A549 (cell line): Measurements from ENCODE around the gene ZNF536. TPM values are rescaled to one million over a fixed set of nuclear protein-coding genes. Genes with fewer than 3 reads are reported as not detected.
A peak's percentile ranks its signal among the peaks of the same experiment; 100 is the strongest.

ENCODE experiments used
- ATAC-seq, 2 experiments: fragments of 200-7000 bp in 1 of 2; fragments of >200 bp in 1 of 2; cut with Nextera tagmentation in 1 of 2; cut with Tn5 transposase in 1 of 2; 3 replicates each; pipeline versions ENCODE4 v1.8.0 to v1.9.1; 2018 to 2020; ENCODE audit warnings: mild to moderate bottlenecking in 1 of 2, moderate library complexity in 1 of 2
- CTCF ChIA-PET: fragments of 300-600 bp; sonication (Branson Sonifier 250); formaldehyde crosslinking; extraction: SDS; loops from one replicate; lab custom pipeline; 2021; ENCODE audit warnings: antibody characterized with exemption, inconsistent platforms; lab: Yijun Ruan, JAX
- POLR2A ChIA-PET: fragments of 350-600 bp; formaldehyde crosslinking; extraction: SDS; loops from one replicate; lab custom pipeline; 2021; ENCODE audit warnings: antibody characterized with exemption, inconsistent platforms; lab: Yijun Ruan, JAX
- DNase-seq, 2 experiments: peaks; one replicate each; pipeline versions ENCODE4 v3.0.0 to v3.0.0-alpha.2; 2011 to 2016; ENCODE audit warnings: low read depth in 1 of 2, low spot score in 1 of 2
- FAIRE-seq: peaks from 2 replicates; lab custom pipeline; 2011; peaks lifted over from hg19 to GRCh38; lab: Jason Lieb, UNC
- H3K27ac ChIP-seq, 2 experiments: fragments of >200 bp; sonication (Bioruptor Twin); formaldehyde crosslinking; 3 replicates each; pipeline ENCODE4 v1.5.1; 2016 to 2017
- H3K4me1 ChIP-seq: fragments of >200 bp; sonication (Bioruptor Twin); formaldehyde crosslinking; 3 replicates; pipeline ENCODE4 v1.6.1; 2016
- H3K4me2 ChIP-seq: fragments of >200 bp; sonication (Bioruptor Twin); formaldehyde crosslinking; 3 replicates; pipeline ENCODE4 v1.6.1; 2016
- H3K4me3 ChIP-seq: fragments of >200 bp; sonication (Bioruptor Twin); formaldehyde crosslinking; 3 replicates; pipeline ENCODE4 v1.5.1; 2016
- H3K9me3 ChIP-seq: fragments of >200 bp; sonication (Bioruptor Twin); formaldehyde crosslinking; 3 replicates; pipeline ENCODE4 v1.6.1; 2016
- CBX2 ChIP-seq: fragments of 200-600 bp; sonication (generic); IDR thresholded peaks from 2 replicates; pipeline ENCODE4 v1.6.1; 2016; ENCODE audit warnings: low read depth, mild to moderate bottlenecking, borderline replicate concordance
- CBX8 ChIP-seq: fragments of 200-600 bp; sonication (generic); IDR thresholded peaks from 2 replicates; pipeline ENCODE4 v1.6.1; 2016
- CHD2 ChIP-seq: fragments of 150-350 bp; IDR thresholded peaks from 2 replicates; pipeline ENCODE4 v1.6.1; 2014; ENCODE audit warnings: low read length; ENCODE audit not compliant: partially characterized antibody
- CHD4 ChIP-seq: fragments of 200-600 bp; sonication (generic); IDR thresholded peaks from 2 replicates; pipeline ENCODE4 v1.6.1; 2016; ENCODE audit warnings: antibody characterized with exemption, mild to moderate bottlenecking, borderline replicate concordance
- EHMT2 ChIP-seq: fragments of 200-600 bp; sonication (generic); IDR thresholded peaks from 2 replicates; pipeline ENCODE4 v1.6.1; 2016; ENCODE audit warnings: antibody characterized with exemption, low read depth, mild to moderate bottlenecking, moderate library complexity
- FOXS1 ChIP-seq: fragments of 250-450 bp; sonication (Bioruptor Pico); IDR thresholded peaks from 2 replicates; pipeline ENCODE4 v1.5.0; 2020; ENCODE audit warnings: mild to moderate bottlenecking, moderate library complexity
- GATA3 ChIP-seq: IDR thresholded peaks from 2 replicates; pipeline ENCODE4 v1.6.1; 2012; ENCODE audit warnings: borderline replicate concordance
- HEYL ChIP-seq: fragments of 250-450 bp; sonication (Bioruptor Pico); IDR thresholded peaks from 2 replicates; pipeline ENCODE4 v1.8.0; 2021; ENCODE audit warnings: mild to moderate bottlenecking, moderate library complexity
- HOXA7 ChIP-seq: fragments of 250-450 bp; sonication (Bioruptor Pico); IDR thresholded peaks from 2 replicates; pipeline ENCODE4 v1.5.0; 2020; ENCODE audit warnings: mild to moderate bottlenecking, moderate library complexity
- JUN ChIP-seq, 2 experiments: fragments of >200 bp; sonication (Bioruptor Twin); formaldehyde crosslinking; IDR thresholded peaks; 2 replicates in 1 of 2; 3 replicates in 1 of 2; pipeline ENCODE4 v1.6.1; 2016 to 2017
- JUNB ChIP-seq: fragments of >200 bp; sonication (Bioruptor Twin); formaldehyde crosslinking; IDR thresholded peaks from 2 replicates; pipeline ENCODE4 v1.6.1; 2016
- KDM1A ChIP-seq: fragments of 200-600 bp; sonication (generic); IDR thresholded peaks from 2 replicates; pipeline ENCODE4 v1.6.1; 2016; ENCODE audit warnings: low read depth, mild to moderate bottlenecking
- KDM5A ChIP-seq: fragments of 200-600 bp; sonication (generic); IDR thresholded peaks from 2 replicates; pipeline ENCODE4 v1.6.1; 2016; ENCODE audit warnings: antibody characterized with exemption, mild to moderate bottlenecking
- MAFK ChIP-seq: fragments of 450-650 bp; IDR thresholded peaks from 2 replicates; pipeline ENCODE4 v1.6.1; 2014; ENCODE audit not compliant: partially characterized antibody
- NR3C1 ChIP-seq: fragments of >200 bp; sonication (Bioruptor Twin); formaldehyde crosslinking; IDR thresholded peaks from 3 replicates; pipeline ENCODE4 v1.6.1; 2017
- POLR2A ChIP-seq: IDR thresholded peaks from 2 replicates; pipeline ENCODE4 v1.6.1; 2012; ENCODE audit warnings: mild to moderate bottlenecking, low read length
- POLR2AphosphoS2 ChIP-seq: conservative IDR thresholded peaks from 2 replicates; pipeline ENCODE4 v1.6.1; 2012; ENCODE audit warnings: low read length, improper control_type of control experiment, inconsistent platforms
- RFX5 ChIP-seq: fragments of 450-650 bp; IDR thresholded peaks from 2 replicates; pipeline ENCODE4 v1.7.1; 2014; ENCODE audit warnings: antibody characterized with exemption, mild to moderate bottlenecking, moderate library complexity
- SREBF2 ChIP-seq: fragments of 450-650 bp; IDR thresholded peaks from 2 replicates; pipeline ENCODE4 v1.6.1; 2014; ENCODE audit warnings: mild to moderate bottlenecking, moderate library complexity
- TFCP2L1 ChIP-seq: fragments of 250-450 bp; sonication (Bioruptor Pico); IDR thresholded peaks from 2 replicates; pipeline ENCODE4 v1.5.0; 2021; ENCODE audit warnings: mild to moderate bottlenecking
- ZNF302 ChIP-seq: fragments of 250-450 bp; sonication (Bioruptor Pico); IDR thresholded peaks from 2 replicates; pipeline ENCODE4 v1.9.0; 2021; ENCODE audit warnings: inconsistent platforms, mild to moderate bottlenecking, moderate library complexity
- whole genome bisulfite sequencing: methylation state at CpG from one replicate; pipeline ENCODE4 v1.1.6; 2017; ENCODE audit errors: missing lambda C conversion rate; 5-methylcytosine and 5-hydroxymethylcytosine counted together
- polyA plus RNA-seq, 4 experiments: library from polyadenylated mRNA; depleted of rRNA in 3 of 4; stranded (reverse); fragments of >200 nt; fragmentation: RNase III in 1 of 4; extraction: RNeasy Plus Mini Kit Qiagen cat#74134 plus additional on column Dnase treatment in 1 of 4; gene quantifications; 2 replicates in 3 of 4; 3 replicates in 1 of 4; pipeline ENCODE4 v1.2.3, GENCODE V29; 2011 to 2017
- TF ChIP-seq, protein P1 (sequence below): fragments of 250-450 bp; sonication (Bioruptor Pico); IDR thresholded peaks from 2 replicates; pipeline ENCODE4 v1.5.0; 2021; ENCODE audit warnings: mild to moderate bottlenecking, moderate library complexity, borderline replicate concordance
- TF ChIP-seq, protein P2 (sequence below): IDR thresholded peaks from 2 replicates; pipeline ENCODE4 v1.6.1; 2012; ENCODE audit warnings: low read depth, borderline replicate concordance
- TF ChIP-seq, protein P3 (sequence below): fragments of 200-600 bp; sonication (generic); IDR thresholded peaks from 2 replicates; pipeline ENCODE4 v1.6.1; 2016; ENCODE audit warnings: antibody characterized with exemption, mild to moderate bottlenecking, moderate library complexity
- TF ChIP-seq, protein P4 (sequence below): fragments of >200 bp; sonication (Bioruptor Twin); formaldehyde crosslinking; IDR thresholded peaks from 3 replicates; pipeline ENCODE4 v1.5.1; 2016
- TF ChIP-seq, protein P5 (sequence below): IDR thresholded peaks from 2 replicates; pipeline ENCODE4 v1.6.1; 2012

The ZNF536 gene
- polyA plus RNA-seq, 2 of the 4 experiments (the other 2 are of a cell fraction) = not detected

DNA sequence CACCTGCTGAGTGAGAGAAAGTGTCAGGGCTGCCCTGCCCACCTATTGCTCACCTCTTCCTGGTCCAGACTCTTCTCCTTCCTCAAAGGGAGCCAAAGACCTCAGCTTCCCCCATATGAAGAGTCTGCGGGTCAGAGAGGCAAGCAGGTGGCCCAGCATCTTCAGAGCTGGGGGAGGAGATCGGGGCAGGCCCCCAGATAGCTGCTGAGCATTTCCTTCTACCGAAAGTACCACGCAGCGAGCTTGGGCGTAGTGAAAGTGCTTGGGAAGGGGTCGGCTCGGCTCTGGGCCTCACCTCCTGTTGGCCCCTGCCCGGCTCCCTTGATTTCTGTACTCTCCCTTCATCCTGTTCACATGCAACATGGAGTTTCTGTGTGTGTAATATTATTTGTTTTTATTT lies 12.2 kb upstream of the ZNF536 start:
- WGBS = 41% methylated on average over 9 of the region's 9 CpGs
- no peak overlapping the region for H3K27ac ChIP-seq
- no peak for ATAC-seq

DNA sequence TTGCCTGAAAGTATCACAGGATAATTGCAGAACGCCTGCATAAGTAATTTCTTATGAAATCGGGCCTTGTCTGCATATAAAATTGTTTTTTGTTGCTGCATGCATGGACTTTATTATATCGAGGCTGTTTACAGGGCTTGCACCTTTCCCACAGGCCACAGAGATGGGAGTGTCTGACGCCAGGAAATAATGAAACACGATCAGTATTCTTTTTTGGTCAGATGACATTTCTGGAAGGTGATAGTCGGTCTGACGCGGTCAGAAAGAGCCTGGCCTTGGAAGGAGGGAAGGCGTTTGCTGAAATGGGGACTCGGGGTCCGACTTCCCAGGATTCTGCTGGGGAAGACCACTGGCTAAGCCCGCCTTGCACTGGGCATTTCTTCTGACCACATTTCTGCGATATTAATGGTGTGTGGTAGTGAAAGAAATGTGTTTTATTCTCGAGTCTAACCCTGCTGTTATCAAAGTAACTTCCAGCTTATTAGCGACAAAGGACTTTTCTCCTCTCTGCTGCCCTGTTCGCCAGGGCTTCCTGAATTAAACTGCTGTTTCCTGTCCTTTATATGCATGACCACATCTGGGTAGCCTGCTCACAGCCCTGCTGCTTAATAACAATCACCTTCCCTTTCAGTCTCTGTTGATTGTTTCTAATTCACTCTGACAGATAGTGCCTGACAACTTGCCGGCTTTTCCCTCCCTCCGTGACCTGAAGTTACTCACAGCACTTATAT lies 11.6 kb upstream of the ZNF536 start:
- no peak for DNase-seq
- H3K9me3 ChIP-seq = no peaks in the 10 kb centered on the region
- no peak overlapping the region for H3K4me3 ChIP-seq
- 33% methylated on average over 18 of the region's 18 CpGs for WGBS
- no peak overlapping the region for H3K4me2 ChIP-seq
- FAIRE-seq = peak; percentile 83
- CTCF ChIA-PET = interaction anchor here (1.8 kb wide), 1 partner anchor 16 kb away, joined by 4 read pairs; no protein-coding TSS in a partner anchor
- H3K27ac ChIP-seq = no peak overlapping the region
- H3K4me1 ChIP-seq = no peaks in the 10 kb centered on the region
- ATAC-seq = no peak
- POLR2A ChIA-PET = no interaction called here
- no peak for TF ChIP-seq CHD2
- TF ChIP-seq HEYL = no peak
- TF ChIP-seq EHMT2 = no peak
- TF ChIP-seq POLR2AphosphoS2 = no peak
- TF ChIP-seq, protein P1, sequence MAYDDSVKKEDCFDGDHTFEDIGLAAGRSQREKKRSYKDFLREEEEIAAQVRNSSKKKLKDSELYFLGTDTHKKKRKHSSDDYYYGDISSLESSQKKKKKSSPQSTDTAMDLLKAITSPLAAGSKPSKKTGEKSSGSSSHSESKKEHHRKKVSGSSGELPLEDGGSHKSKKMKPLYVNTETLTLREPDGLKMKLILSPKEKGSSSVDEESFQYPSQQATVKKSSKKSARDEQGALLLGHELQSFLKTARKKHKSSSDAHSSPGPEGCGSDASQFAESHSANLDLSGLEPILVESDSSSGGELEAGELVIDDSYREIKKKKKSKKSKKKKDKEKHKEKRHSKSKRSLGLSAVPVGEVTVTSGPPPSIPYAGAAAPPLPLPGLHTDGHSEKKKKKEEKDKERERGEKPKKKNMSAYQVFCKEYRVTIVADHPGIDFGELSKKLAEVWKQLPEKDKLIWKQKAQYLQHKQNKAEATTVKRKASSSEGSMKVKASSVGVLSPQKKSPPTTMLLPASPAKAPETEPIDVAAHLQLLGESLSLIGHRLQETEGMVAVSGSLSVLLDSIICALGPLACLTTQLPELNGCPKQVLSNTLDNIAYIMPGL (CRISPR knock-in tag) = no peak
- TF ChIP-seq MAFK = no peak
- no peak for TF ChIP-seq CHD4
- TF ChIP-seq KDM1A = no peak
- TF ChIP-seq, protein P2, sequence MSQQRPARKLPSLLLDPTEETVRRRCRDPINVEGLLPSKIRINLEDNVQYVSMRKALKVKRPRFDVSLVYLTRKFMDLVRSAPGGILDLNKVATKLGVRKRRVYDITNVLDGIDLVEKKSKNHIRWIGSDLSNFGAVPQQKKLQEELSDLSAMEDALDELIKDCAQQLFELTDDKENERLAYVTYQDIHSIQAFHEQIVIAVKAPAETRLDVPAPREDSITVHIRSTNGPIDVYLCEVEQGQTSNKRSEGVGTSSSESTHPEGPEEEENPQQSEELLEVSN = no peak
- no peak for TF ChIP-seq RFX5
- TF ChIP-seq TFCP2L1 = no peak
- TF ChIP-seq, protein P3, sequence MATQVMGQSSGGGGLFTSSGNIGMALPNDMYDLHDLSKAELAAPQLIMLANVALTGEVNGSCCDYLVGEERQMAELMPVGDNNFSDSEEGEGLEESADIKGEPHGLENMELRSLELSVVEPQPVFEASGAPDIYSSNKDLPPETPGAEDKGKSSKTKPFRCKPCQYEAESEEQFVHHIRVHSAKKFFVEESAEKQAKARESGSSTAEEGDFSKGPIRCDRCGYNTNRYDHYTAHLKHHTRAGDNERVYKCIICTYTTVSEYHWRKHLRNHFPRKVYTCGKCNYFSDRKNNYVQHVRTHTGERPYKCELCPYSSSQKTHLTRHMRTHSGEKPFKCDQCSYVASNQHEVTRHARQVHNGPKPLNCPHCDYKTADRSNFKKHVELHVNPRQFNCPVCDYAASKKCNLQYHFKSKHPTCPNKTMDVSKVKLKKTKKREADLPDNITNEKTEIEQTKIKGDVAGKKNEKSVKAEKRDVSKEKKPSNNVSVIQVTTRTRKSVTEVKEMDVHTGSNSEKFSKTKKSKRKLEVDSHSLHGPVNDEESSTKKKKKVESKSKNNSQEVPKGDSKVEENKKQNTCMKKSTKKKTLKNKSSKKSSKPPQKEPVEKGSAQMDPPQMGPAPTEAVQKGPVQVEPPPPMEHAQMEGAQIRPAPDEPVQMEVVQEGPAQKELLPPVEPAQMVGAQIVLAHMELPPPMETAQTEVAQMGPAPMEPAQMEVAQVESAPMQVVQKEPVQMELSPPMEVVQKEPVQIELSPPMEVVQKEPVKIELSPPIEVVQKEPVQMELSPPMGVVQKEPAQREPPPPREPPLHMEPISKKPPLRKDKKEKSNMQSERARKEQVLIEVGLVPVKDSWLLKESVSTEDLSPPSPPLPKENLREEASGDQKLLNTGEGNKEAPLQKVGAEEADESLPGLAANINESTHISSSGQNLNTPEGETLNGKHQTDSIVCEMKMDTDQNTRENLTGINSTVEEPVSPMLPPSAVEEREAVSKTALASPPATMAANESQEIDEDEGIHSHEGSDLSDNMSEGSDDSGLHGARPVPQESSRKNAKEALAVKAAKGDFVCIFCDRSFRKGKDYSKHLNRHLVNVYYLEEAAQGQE = no peak
- TF ChIP-seq FOXS1 (CRISPR knock-in tag) = no peak
- no peak for TF ChIP-seq KDM5A
- TF ChIP-seq, protein P4, sequence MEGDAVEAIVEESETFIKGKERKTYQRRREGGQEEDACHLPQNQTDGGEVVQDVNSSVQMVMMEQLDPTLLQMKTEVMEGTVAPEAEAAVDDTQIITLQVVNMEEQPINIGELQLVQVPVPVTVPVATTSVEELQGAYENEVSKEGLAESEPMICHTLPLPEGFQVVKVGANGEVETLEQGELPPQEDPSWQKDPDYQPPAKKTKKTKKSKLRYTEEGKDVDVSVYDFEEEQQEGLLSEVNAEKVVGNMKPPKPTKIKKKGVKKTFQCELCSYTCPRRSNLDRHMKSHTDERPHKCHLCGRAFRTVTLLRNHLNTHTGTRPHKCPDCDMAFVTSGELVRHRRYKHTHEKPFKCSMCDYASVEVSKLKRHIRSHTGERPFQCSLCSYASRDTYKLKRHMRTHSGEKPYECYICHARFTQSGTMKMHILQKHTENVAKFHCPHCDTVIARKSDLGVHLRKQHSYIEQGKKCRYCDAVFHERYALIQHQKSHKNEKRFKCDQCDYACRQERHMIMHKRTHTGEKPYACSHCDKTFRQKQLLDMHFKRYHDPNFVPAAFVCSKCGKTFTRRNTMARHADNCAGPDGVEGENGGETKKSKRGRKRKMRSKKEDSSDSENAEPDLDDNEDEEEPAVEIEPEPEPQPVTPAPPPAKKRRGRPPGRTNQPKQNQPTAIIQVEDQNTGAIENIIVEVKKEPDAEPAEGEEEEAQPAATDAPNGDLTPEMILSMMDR = no peak
- TF ChIP-seq NR3C1 = no peak

More for the DNA sequence above, 12.2 kb upstream of the ZNF536 start:
- peak; percentile 23 for FAIRE-seq
- POLR2A ChIA-PET = no interaction called here
- TF ChIP-seq CHD4 (no peak), GATA3 (no peak), JUNB (no peak), CBX8 (no peak), CBX2 (no peak), HOXA7 (CRISPR knock-in tag) (no peak), ZNF302 (no peak), JUN (IDR thresholded peaks at IDR 0.05) (no peak), SREBF2 (no peak), POLR2A (no peak), KDM5A (no peak), MAFK (no peak), HEYL (no peak)
- TF ChIP-seq, protein P5, sequence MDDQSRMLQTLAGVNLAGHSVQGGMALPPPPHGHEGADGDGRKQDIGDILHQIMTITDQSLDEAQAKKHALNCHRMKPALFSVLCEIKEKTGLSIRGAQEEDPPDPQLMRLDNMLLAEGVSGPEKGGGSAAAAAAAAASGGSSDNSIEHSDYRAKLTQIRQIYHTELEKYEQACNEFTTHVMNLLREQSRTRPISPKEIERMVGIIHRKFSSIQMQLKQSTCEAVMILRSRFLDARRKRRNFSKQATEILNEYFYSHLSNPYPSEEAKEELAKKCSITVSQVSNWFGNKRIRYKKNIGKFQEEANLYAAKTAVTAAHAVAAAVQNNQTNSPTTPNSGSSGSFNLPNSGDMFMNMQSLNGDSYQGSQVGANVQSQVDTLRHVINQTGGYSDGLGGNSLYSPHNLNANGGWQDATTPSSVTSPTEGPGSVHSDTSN = no peak
- TF ChIP-seq, protein P4 = no peak
- TF ChIP-seq, all 56 proteins: peak for 0
- no peak for DNase-seq
- Histone ChIP-seq H3K4me3 (no peak overlapping the region), H3K9me3 (no peaks in the 10 kb centered on the region), H3K4me2 (no peak overlapping the region), H3K4me1 (no peaks in the 10 kb centered on the region)
- CTCF ChIA-PET = interaction anchor here (0.5 kb wide), 1 partner anchor 421 kb away, joined by 3 read pairs; no protein-coding TSS in a partner anchor
